D721Med (cell line): ENCODE data around the gene GPANK1.

Source experiments
- DNase-seq: peaks from one replicate; pipeline ENCODE4 v3.0.0; 2011; ENCODE audit warnings: low spot score; ENCODE audit not compliant: insufficient read length
- FAIRE-seq: peaks from 2 replicates; lab custom pipeline; 2011; peaks lifted over from hg19 to GRCh38; lab: Jason Lieb, UNC
- CTCF ChIP-seq: IDR thresholded peaks from 2 replicates; pipeline ENCODE4 v1.5.1; 2012; ENCODE audit warnings: mild to moderate bottlenecking, control low read depth; ENCODE audit not compliant: insufficient read depth; ENCODE audit errors: missing control alignments

Gene GPANK1

GRCh38 chr6:31621991-31622390, 42.8 kb downstream of the GPANK1 start:
- DNase-seq: no peak
- no peak for FAIRE-seq

GRCh38 chr6:31621320-31621939, 43.4 kb downstream of the GPANK1 start:
- no peak for TF ChIP-seq CTCF
- no peak for FAIRE-seq
- DNase-seq: no peak

More at GRCh38 chr6:31621991-31622390, 42.8 kb downstream of the GPANK1 start:
- no peak for TF ChIP-seq CTCF

GRCh38 chr6:31620586-31621319, 44.0 kb downstream of the GPANK1 start, which contains the start of gene PRRC2A:
TSS of gene PRRC2A (plus strand) at chr6:31620715. CDS start at chr6:31622790, 2,075 bp downstream.
- TF ChIP-seq CTCF: no peak
- DNase-seq (peak; percentile 73), FAIRE-seq (no peak)

- peak; percentile 73 for DNase-seq
- FAIRE-seq: no peak
- TF ChIP-seq CTCF: no peak
Measured at GRCh38 chr6:31619805-31620585, 44.8 kb downstream of the GPANK1 start.

GRCh38 chr6:31617010-31617409, 47.8 kb downstream of the GPANK1 start:
- no peak for FAIRE-seq
- no peak for DNase-seq
- no peak for TF ChIP-seq CTCF

GRCh38 chr6:31615748-31616147, 49.0 kb downstream of the GPANK1 start:
- TF ChIP-seq CTCF: no peak
- no peak for DNase-seq
- FAIRE-seq: no peak
